K562 (cell line): ENCODE data around the gene CACNG7. TPM values are rescaled to one million over a fixed set of nuclear protein-coding genes. Genes with fewer than 3 reads are reported as not detected.

ENCODE experiments used
- BCLAF1 ChIP-seq, 2 experiments: fragments of 450-650 bp in 1 of 2; IDR thresholded peaks; 2 replicates each; pipeline ENCODE4 v1.6.1; 2011 to 2017; ENCODE audit warnings: low read depth in 2 of 2, antibody characterized with exemption in 1 of 2, borderline replicate concordance in 1 of 2, low read length in 1 of 2, mild to moderate bottlenecking in 1 of 2, mixed read lengths in 1 of 2; ENCODE audit not compliant: control insufficient read depth in 1 of 2
- BHLHE40 ChIP-seq: IDR thresholded peaks from 2 replicates; pipeline ENCODE4 v1.6.1; 2011; ENCODE audit warnings: low read length, improper control_type of control experiment
- E4F1 ChIP-seq: fragments of 250-450 bp; sonication (Bioruptor Pico); IDR thresholded peaks from 2 replicates; pipeline ENCODE4 v1.5.0; 2021; ENCODE audit warnings: mild to moderate bottlenecking, borderline replicate concordance
- MXI1 ChIP-seq: IDR thresholded peaks from 2 replicates; pipeline ENCODE4 v1.6.1; 2011; ENCODE audit warnings: low read depth, mild to moderate bottlenecking, improper control_type of control experiment, low read length
- NFIC ChIP-seq: fragments of 450-650 bp; IDR thresholded peaks from 2 replicates; pipeline ENCODE4 v1.6.1; 2017; ENCODE audit warnings: mild to moderate bottlenecking, inconsistent platforms
- POLR2AphosphoS5 ChIP-seq: IDR thresholded peaks from 2 replicates; pipeline ENCODE4 v1.6.1; 2011; ENCODE audit warnings: mild to moderate bottlenecking, low read depth, low read length, moderate library complexity; ENCODE audit not compliant: control insufficient read depth, insufficient read depth
- POLR3G ChIP-seq: IDR thresholded peaks from 2 replicates; pipeline ENCODE4 v1.6.1; 2011; ENCODE audit not compliant: insufficient read length, insufficient replicate concordance; ENCODE audit errors: extremely low read depth
- PTRF ChIP-seq: fragments of 450-650 bp; IDR thresholded peaks from 2 replicates; pipeline ENCODE4 v1.6.1; 2016; ENCODE audit warnings: mild to moderate bottlenecking, missing genetic modification characterization, missing compliant biosample characterization
- RNF2 ChIP-seq: sonication (generic); IDR thresholded peaks from 2 replicates; pipeline ENCODE4 v1.6.1; 2016
- ZBTB1 ChIP-seq: sonication (generic); formaldehyde crosslinking; IDR thresholded peaks from 2 replicates; pipeline ENCODE4 v1.8.1; 2023; ENCODE audit warnings: missing genetic modification reagents, low read depth, mild to moderate bottlenecking, borderline replicate concordance
- ZNF318 ChIP-seq, 2 experiments: fragments of 450-650 bp; IDR thresholded peaks; 2 replicates each; pipeline ENCODE4 v1.6.1; 2016; ENCODE audit warnings: mild to moderate bottlenecking in 2 of 2, borderline replicate concordance in 1 of 2, low read depth in 1 of 2, moderate library complexity in 1 of 2
- ZNF384 ChIP-seq: IDR thresholded peaks from 2 replicates; pipeline ENCODE4 v1.6.1; 2012; ENCODE audit warnings: low read depth, low read length, improper control_type of control experiment
- polyA plus RNA-seq, 8 experiments: library from polyadenylated mRNA; depleted of rRNA in 4 of 8; stranded (reverse) in 5 of 8; unstranded in 3 of 8; fragments of >200 nt; fragmentation: Nextera tagmentation in 2 of 8; fragmentation: Illumina TruSeq in 1 of 8; extraction: Ambion mirVana in 2 of 8; extraction: Trizol in 1 of 8; gene quantifications; 2 replicates each; pipeline versions ENCODE4 v1.2.1 to v1.2.3, GENCODE V29; 2011 to 2014; ENCODE audit warnings: inconsistent platforms in 1 of 8, missing spikeins in 1 of 8
- total RNA-seq, 7 experiments: library from RNA; depleted of rRNA in 6 of 7; stranded (reverse); fragments of >200 nt in 6 of 7; fragmentation: Illumina TruSeq in 2 of 7; extraction: Trizol in 2 of 7; gene quantifications; 2 replicates each; pipeline versions ENCODE4 v1.2.1 to v1.2.3, GENCODE V29; 2011 to 2021; ENCODE audit warnings: low replicate concordance in 1 of 7

The CACNG7 gene
- total and polyA plus RNA-seq, 9 of the 15 experiments (the other 6 are each of a cell fraction or from before 2014, with no cell fraction given) = not detected

GRCh38 chr19:53868892-53869804 lies 39.9 kb upstream of the CACNG7 start (continued):
- TF ChIP-seq E4F1 (CRISPR knock-in tag) (no peak), NFIC (peak; percentile 50), POLR3G (no peak), PTRF (tag) (no peak), ZNF384 (no peak), POLR2AphosphoS5 (peak; percentile 74), RNF2 (peak; percentile 90), BHLHE40 (peak; percentile 75), MXI1 (no peak), ZNF318 (IDR thresholded peaks at IDR 0.05; ENCODE audit: borderline replicate concordance in 1 of 2, low read depth in 1 of 2) (no peak), ZBTB1 (CRISPR knock-in tag) (no peak; the same call in 1 of the 2 replicates), BCLAF1 (IDR thresholded peaks at IDR 0.05; ENCODE audit: borderline replicate concordance in 1 of 2, control insufficient read depth in 1 of 2, low read depth in 2 of 2, low read length in 1 of 2) (no peak)
